ENCODE data around the gene OBSL1. TPM values are rescaled to one million over a fixed set of nuclear protein-coding genes. Genes with fewer than 3 reads are reported as not detected.

The OBSL1 gene
- total RNA-seq, 3 donors from 2014 or later (not counting 1 experiment from before 2014, with no cell fraction given), result 0.07 to 8.8 (median 0.32) TPM

GRCh38 chr2:219538504-219538951, 32.8 kb downstream of the OBSL1 start:
- H3K27me3 Mint-ChIP-seq (ENCODE audit: low read depth in 2 of 2), result peaks cover 0 to 4% of the 10 kb centered on the region in 2 donors
- TF ChIP-seq CTCF (IDR thresholded peaks at IDR 0.05), result no peak
- 87% methylated on average over 5 of the region's 6 CpGs for WGBS (ENCODE audit: insufficient coverage)
- no peaks in the 10 kb centered on the region for H3K27me3 ChIP-seq (ENCODE audit: control insufficient read depth, insufficient read depth, low read length)
- no peaks in the 10 kb centered on the region for H3K36me3 Mint-ChIP-seq
- H3K27ac ChIP-seq (ENCODE audit: low read length), result no peak overlapping the region
- DNase-seq, result no peak
- H3K36me3 ChIP-seq (ENCODE audit: control insufficient read depth, insufficient read depth, low read length), result no peaks in the 10 kb centered on the region
- no peak overlapping the region for H3K4me3 Mint-ChIP-seq
- ATAC-seq, result no peak
- no peak overlapping the region for H3K27ac Mint-ChIP-seq
- intact Hi-C loops (cut with micrococcal nuclease), result no loop called here
- peaks cover 22% of the 10 kb centered on the region for H3K4me1 ChIP-seq (ENCODE audit: control insufficient read depth, insufficient read depth, low read length)
- H3K4me1 Mint-ChIP-seq, result peaks cover 19 to 24% of the 10 kb centered on the region in 2 donors
- no peaks in the 10 kb centered on the region for H3K9me3 Mint-ChIP-seq
- H3K4me3 ChIP-seq (ENCODE audit: low read length), result no peak overlapping the region
- no peaks in the 10 kb centered on the region for H3K9me3 ChIP-seq (ENCODE audit: control insufficient read depth, insufficient read depth, low read length)

- Mint-ChIP-seq H3K4me3 (no peak overlapping the region), H3K36me3 (no peaks in the 10 kb centered on the region), H3K9me3 (no peaks in the 10 kb centered on the region), H3K27ac (no peak overlapping the region), H3K27me3 (ENCODE audit: low read depth in 2 of 2) (peaks cover 0 to 5% of the 10 kb centered on the region in 2 donors), H3K4me1 (peaks cover 18 to 22% of the 10 kb centered on the region in 2 donors)
- intact Hi-C loops (cut with micrococcal nuclease), result no loop called here
- Histone ChIP-seq H3K4me1 (ENCODE audit: control insufficient read depth, insufficient read depth, low read length) (peaks cover 21% of the 10 kb centered on the region), H3K9me3 (ENCODE audit: control insufficient read depth, insufficient read depth, low read length) (no peaks in the 10 kb centered on the region), H3K4me3 (ENCODE audit: low read length) (no peak overlapping the region), H3K36me3 (ENCODE audit: control insufficient read depth, insufficient read depth, low read length) (no peaks in the 10 kb centered on the region), H3K27me3 (ENCODE audit: control insufficient read depth, insufficient read depth, low read length) (no peaks in the 10 kb centered on the region), H3K27ac (ENCODE audit: low read length) (no peak overlapping the region)
- WGBS (ENCODE audit: insufficient coverage), result 77% methylated on average over 13 of the region's 15 CpGs
- no peak for ATAC-seq
- TF ChIP-seq CTCF (IDR thresholded peaks at IDR 0.05), result no peak
- DNase-seq, result no peak
Measured at GRCh38 chr2:219537657-219538488, 33.5 kb downstream of the OBSL1 start.

- no peaks in the 10 kb centered on the region for H3K9me3 ChIP-seq (ENCODE audit: control insufficient read depth, insufficient read depth, low read length)
- no peaks in the 10 kb centered on the region for H3K36me3 ChIP-seq (ENCODE audit: control insufficient read depth, insufficient read depth, low read length)
- ATAC-seq (no peak), DNase-seq (no peak)
- H3K27ac Mint-ChIP-seq, result no peak overlapping the region
- no peak overlapping the region for H3K4me3 Mint-ChIP-seq
- H3K4me3 ChIP-seq (ENCODE audit: low read length), result no peak overlapping the region
- TF ChIP-seq CTCF (IDR thresholded peaks at IDR 0.05), result no peak
- H3K36me3 Mint-ChIP-seq, result no peaks in the 10 kb centered on the region
- H3K27me3 Mint-ChIP-seq (ENCODE audit: low read depth in 2 of 2), result peaks cover 0 to 10% of the 10 kb centered on the region in 2 donors
- peaks cover 11% of the 10 kb centered on the region for H3K4me1 ChIP-seq (ENCODE audit: control insufficient read depth, insufficient read depth, low read length)
- no peaks in the 10 kb centered on the region for H3K27me3 ChIP-seq (ENCODE audit: control insufficient read depth, insufficient read depth, low read length)
- intact Hi-C loops (cut with micrococcal nuclease), result no loop called here
- H3K9me3 Mint-ChIP-seq, result no peaks in the 10 kb centered on the region
- 79% methylated on average over 9 of the region's 9 CpGs for WGBS (ENCODE audit: insufficient coverage)
- H3K27ac ChIP-seq (ENCODE audit: low read length), result no peak overlapping the region
- peaks cover 9 to 13% of the 10 kb centered on the region in 2 donors for H3K4me1 Mint-ChIP-seq
Measured at GRCh38 chr2:219536967-219537366, 34.4 kb downstream of the OBSL1 start.
